Neuron (in vitro differentiated cells): ENCODE measurements around the gene KIRREL2.
"Not testable (repeated sequence)": the region's sequence is repeated elsewhere in the genome, so short reads cannot be mapped to it uniquely, and the experiment has no call there.

Experiments used
- H2AFZ ChIP-seq: one replicate; pipeline ENCODE4 v1.6.1; 2013; ENCODE audit warnings: low read depth, mild to moderate bottlenecking, inconsistent platforms, low read length, moderate library complexity
- H3K27me3 ChIP-seq: one replicate; pipeline ENCODE4 v1.6.1; 2013; ENCODE audit warnings: low read length; ENCODE audit not compliant: insufficient read depth
- H3K36me3 ChIP-seq: one replicate; pipeline ENCODE4 v1.6.1; 2013; ENCODE audit warnings: low read length; ENCODE audit not compliant: insufficient read depth
- H3K4me1 ChIP-seq: one replicate; pipeline ENCODE4 v1.6.1; 2013; ENCODE audit warnings: low read length; ENCODE audit not compliant: insufficient read depth
- H3K4me3 ChIP-seq: 2 replicates; pipeline ENCODE4 v1.5.1; 2013; ENCODE audit warnings: mild to moderate bottlenecking, low read length, moderate library complexity
- H3K9me3 ChIP-seq: one replicate; pipeline ENCODE4 v1.6.1; 2013; ENCODE audit warnings: low read length

Gene KIRREL2

DNA sequence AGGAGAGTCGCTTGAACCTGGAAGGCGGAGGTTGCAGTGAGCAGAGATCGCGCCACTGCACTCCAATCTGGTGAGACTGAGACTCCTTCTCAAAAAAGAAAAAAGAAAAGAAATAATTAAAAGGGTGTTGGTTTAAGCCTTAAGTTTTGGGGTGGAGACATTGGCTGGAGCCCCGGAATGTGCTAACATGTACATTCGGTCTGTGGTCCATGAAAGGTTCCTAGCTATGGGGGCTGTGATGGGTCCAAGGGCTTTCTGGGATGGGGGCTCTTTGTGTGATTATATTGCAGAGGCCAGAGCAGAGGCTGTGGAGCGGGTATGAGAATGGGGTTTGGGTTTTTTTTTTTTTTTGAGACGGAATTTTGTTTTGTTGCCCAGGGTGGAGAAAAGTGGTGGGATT, 29.2 kb downstream of the KIRREL2 start:
- no peaks in the 10 kb centered on the region for H3K9me3 ChIP-seq
- H3K4me1 ChIP-seq: no peaks in the 10 kb centered on the region
- no peak overlapping the region for H3K4me3 ChIP-seq

GRCh38 chr19:35887197-35887596, 30.5 kb downstream of the KIRREL2 start:
- Histone ChIP-seq H3K9me3 (no peaks in the 10 kb centered on the region), H3K4me1 (no peaks in the 10 kb centered on the region), H3K4me3 (no peak overlapping the region), H3K27me3 (no peaks in the 10 kb centered on the region), H3K36me3 (peaks cover 15% of the 10 kb centered on the region), H2AFZ (no peak overlapping the region)

More for the DNA sequence above, 29.2 kb downstream of the KIRREL2 start:
- Histone ChIP-seq H3K36me3 (peaks cover 15% of the 10 kb centered on the region), H2AFZ (no peak overlapping the region), H3K27me3 (no peaks in the 10 kb centered on the region)

GRCh38 chr19:35888398-35888797, 31.7 kb downstream of the KIRREL2 start:
- no peaks in the 10 kb centered on the region for H3K9me3 ChIP-seq
- peaks cover 15% of the 10 kb centered on the region for H3K36me3 ChIP-seq
- H3K4me3 ChIP-seq: no peak overlapping the region
- no peak overlapping the region for H2AFZ ChIP-seq
- no peaks in the 10 kb centered on the region for H3K27me3 ChIP-seq
- H3K4me1 ChIP-seq: no peaks in the 10 kb centered on the region

DNA sequence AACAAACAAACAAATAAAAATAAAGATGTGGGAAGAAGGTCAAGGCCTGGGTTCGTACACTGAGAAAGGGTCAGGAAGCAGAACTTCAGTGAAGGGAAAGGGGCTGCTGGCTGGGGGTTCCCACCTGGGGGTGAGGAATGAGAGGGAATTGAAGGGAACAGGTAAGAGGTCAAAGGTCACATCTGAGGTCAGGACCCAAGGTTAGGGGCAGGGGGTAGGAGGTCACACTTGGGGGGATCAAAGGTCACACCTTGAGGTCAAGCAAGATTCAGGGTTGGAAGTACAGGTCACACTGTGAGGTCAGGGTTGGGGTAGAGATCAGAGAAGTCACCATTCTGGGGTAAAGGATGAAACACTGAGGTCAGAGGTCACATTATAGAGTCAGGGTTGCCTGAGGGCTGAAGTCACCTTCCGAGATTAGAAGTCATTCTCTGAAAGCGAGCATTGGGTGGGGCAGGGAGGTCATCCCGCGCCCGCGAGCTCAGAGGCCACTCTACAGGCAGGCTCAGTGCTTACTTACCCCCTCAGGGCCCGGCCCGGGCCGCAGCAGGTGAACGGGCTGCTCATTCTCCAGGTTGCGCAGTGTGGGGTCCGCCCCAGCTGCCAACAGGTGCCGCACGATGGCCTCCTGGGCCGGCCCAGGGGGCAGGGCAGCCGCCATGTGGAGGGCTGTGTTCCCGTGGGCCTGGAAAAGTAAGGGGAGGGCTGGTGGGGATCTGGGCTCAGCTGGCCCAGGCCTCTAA, 32.8 kb downstream of the KIRREL2 start:
- Histone ChIP-seq H3K27me3 (no peaks in the 10 kb centered on the region), H3K4me3 (no peak overlapping the region), H3K4me1 (no peaks in the 10 kb centered on the region), H3K36me3 (peaks cover 15% of the 10 kb centered on the region), H2AFZ (no peak overlapping the region), H3K9me3 (no peaks in the 10 kb centered on the region)

DNA sequence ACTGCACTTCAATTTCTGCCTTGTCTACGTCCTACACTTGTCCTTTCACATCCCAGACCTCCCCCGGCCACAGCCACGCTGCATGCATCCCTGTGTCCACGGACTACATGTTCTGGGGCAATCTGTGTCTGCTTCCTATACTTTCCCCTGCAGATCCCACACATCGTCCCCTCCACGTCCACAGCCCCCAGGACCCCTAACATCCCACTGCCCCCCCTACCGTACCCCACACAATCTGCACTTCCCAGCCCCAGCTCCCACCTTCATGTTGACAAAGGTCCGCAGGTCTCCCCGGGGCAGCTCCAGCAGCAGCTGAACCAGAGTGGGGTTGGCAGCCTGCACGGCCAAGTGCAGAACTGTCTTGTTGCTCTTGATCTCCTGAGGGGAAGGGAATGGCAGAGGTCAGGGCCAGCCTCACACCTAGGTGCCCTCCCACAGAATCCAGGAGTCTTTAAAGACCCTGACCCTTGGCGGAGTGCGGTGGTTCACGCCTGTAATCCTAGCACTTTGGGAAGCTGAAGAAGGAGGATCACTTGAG, 33.5 kb downstream of the KIRREL2 start:
- Histone ChIP-seq H3K4me3 (no peak overlapping the region), H3K9me3 (no peaks in the 10 kb centered on the region), H2AFZ (no peak overlapping the region), H3K27me3 (no peaks in the 10 kb centered on the region), H3K4me1 (no peaks in the 10 kb centered on the region), H3K36me3 (peaks cover 17% of the 10 kb centered on the region)

- not testable (repeated sequence) for H3K4me1 ChIP-seq, H3K9me3 ChIP-seq, H3K4me3 ChIP-seq, H2AFZ ChIP-seq, H3K27me3 ChIP-seq
- H3K36me3 ChIP-seq: peaks cover 24% of the 10 kb centered on the region
Observed at GRCh38 chr19:35891819-35892218, 35.1 kb downstream of the KIRREL2 start.

- Histone ChIP-seq H3K4me1 (peaks cover 5% of the 10 kb centered on the region), H3K9me3 (no peaks in the 10 kb centered on the region), H3K27me3 (no peaks in the 10 kb centered on the region), H3K36me3 (peaks cover 17% of the 10 kb centered on the region), H3K4me3 (no peak overlapping the region), H2AFZ (no peak overlapping the region)
Observed at GRCh38 chr19:35894342-35894741, 37.6 kb downstream of the KIRREL2 start.

DNA sequence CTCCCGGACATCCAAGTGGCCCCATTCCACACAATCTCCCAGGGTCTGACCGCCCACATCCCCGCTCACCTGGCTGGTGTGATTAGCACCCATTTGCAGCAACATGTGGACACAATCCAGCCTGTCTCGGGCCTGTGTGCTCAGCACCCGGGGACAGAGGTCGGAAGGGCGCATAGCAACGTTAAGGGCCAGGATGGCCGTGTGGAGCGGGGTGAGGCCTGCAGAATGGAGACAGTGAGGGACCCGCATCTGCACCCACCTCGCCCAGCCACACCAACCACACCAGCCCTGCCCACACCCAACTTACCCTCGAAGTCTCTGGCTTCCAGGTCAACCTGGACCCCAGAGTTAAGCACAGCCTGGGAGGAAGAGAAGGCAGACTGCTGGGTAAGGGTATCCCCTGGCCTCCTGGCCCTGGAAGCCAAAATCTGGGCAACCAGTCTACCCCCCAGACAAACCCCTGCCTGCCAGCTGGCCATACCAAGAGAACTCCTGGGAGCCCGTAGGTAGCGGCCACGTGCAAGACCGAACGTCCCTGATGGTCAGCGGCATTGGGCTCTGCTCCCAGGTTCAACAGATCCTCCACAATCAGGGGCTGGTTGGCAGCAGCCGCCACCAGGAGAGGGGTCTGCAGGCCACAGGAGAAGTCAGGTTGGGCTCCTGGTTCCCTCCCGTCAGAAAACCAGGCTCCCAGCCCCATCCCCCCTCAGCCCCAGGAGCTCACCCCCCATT, 39.4 kb downstream of the KIRREL2 start:
- H3K36me3 ChIP-seq: peaks cover 9% of the 10 kb centered on the region
- no peak overlapping the region for H2AFZ ChIP-seq
- peaks cover 9% of the 10 kb centered on the region for H3K4me1 ChIP-seq
- H3K4me3 ChIP-seq: no peak overlapping the region
- H3K27me3 ChIP-seq: no peaks in the 10 kb centered on the region
- H3K9me3 ChIP-seq: no peaks in the 10 kb centered on the region

- Histone ChIP-seq H2AFZ (no peak overlapping the region), H3K4me1 (peaks cover 12% of the 10 kb centered on the region), H3K9me3 (no peaks in the 10 kb centered on the region), H3K27me3 (peaks cover 2% of the 10 kb centered on the region), H3K36me3 (peaks cover 9% of the 10 kb centered on the region), H3K4me3 (no peak overlapping the region)
Observed at GRCh38 chr19:35896643-35897040, 39.9 kb downstream of the KIRREL2 start.

DNA sequence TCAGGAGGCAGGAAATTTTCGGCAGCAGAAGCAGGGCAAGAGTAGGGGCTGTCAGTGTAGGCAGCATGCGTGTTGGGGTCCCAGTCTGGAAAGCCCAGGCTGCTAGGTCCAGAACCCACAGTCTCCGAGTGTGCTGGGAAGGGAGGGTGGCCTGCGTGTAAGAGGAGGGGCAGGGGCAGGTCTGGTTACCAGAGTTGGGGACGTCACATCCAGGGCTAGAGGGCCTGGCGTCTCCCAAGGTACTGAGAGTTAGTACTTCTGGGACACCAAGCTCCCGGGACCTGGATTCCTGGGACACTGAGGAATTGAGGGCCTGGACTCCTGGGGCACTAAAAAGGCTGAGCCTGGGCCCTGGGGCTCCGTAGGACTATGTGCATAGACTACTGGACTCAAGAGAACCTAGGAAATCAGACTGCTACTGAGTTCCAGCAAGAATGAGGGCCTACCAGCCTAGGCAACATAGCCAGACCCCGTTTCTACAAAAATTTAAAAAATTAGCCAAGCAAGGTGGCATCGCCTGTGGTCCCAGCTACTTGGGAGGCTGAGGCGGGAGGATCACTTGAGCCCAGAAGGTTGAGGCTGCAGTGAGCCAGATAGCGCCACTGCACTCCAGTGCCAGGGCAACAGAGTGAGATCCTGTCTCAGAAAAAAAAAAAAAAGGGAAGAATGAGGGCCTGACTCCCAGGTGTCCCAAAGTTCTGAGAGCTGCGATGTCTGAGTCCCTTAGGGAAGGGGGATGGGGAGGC, 41.2 kb downstream of the KIRREL2 start:
- peaks cover 14% of the 10 kb centered on the region for H3K27me3 ChIP-seq
- H3K4me3 ChIP-seq: no peak overlapping the region
- peaks cover 12% of the 10 kb centered on the region for H3K4me1 ChIP-seq
- peaks cover 9% of the 10 kb centered on the region for H3K36me3 ChIP-seq
- no peaks in the 10 kb centered on the region for H3K9me3 ChIP-seq
- no peak overlapping the region for H2AFZ ChIP-seq

DNA sequence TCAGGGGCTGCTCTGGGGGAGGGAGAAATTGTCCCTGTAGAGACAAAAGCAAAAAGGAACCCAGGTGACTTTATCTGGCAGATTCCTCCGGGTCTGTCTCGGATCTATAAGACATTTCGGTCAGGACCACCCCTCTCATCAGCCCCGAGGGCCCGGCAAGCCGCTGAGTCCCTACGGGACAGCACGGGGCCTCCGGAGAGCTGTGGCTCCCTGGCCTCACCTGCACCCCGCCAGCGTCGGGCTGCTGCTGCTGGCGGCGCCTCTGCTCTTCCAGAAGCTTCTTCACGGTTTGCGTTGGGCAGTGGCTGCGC, 41.7 kb downstream of the KIRREL2 start:
- Histone ChIP-seq H3K27me3 (peaks cover 20% of the 10 kb centered on the region), H3K4me3 (peak overlapping the region; percentile 63), H2AFZ (no peak overlapping the region), H3K9me3 (no peaks in the 10 kb centered on the region), H3K4me1 (peaks cover 12% of the 10 kb centered on the region), H3K36me3 (peaks cover 9% of the 10 kb centered on the region)

GRCh38 chr19:35899547-35900214, 43.0 kb downstream of the KIRREL2 start:
- Histone ChIP-seq H3K4me3 (peak overlapping the region; percentile 63), H3K36me3 (peaks cover 9% of the 10 kb centered on the region), H3K27me3 (peaks cover 25% of the 10 kb centered on the region), H2AFZ (peak overlapping the region; percentile 87), H3K9me3 (no peaks in the 10 kb centered on the region), H3K4me1 (peaks cover 12% of the 10 kb centered on the region)
